ENCODE results near the gene TRIM4.

Gene TRIM4

DNA sequence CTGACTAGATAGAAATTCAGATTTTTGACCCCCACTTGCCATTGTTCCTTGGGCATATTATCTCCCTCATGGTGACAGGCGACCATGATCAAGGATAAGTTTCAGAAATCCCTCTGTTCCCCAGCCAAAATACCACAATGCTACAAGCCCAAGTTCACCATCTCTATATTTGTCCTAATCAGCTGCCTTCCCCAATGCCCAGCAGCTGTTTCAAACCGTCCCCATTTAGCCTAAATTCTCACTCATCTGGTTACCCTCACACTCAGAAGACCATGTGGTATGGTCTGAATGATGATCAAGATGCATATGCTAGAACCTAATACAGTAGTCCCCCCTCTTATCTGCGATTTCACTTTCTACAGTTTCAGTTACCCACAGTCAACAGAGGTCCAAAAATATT is 11.0 kb upstream of the TRIM4 start:
- H3K4me1 ChIP-seq (ENCODE audit: insufficient read depth, low read length), result no peaks in the 10 kb centered on the region
- no peaks in the 10 kb centered on the region for H3K9me3 ChIP-seq (ENCODE audit: control insufficient read depth, insufficient read depth, low read length)

DNA sequence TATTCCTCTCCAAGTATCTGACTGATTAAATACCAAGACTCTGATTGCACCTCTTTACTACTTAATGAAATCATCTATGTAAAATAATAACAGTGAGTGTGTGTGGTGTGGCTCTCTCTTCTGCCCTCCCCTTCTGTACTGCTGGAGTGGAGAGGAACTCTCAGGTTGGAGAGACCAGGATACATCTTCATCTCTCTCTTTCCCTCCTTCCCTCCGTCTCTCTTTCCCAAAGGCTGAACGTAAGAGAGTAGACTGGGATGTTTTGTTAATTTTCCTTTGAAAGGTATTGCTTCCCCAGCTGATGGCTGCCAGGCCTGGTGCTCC is 10.4 kb upstream of the TRIM4 start:
- Histone ChIP-seq H3K9ac (ENCODE audit: low read depth, low read length) (peak overlapping the region; percentile 43; the same call in 1 of the 2 replicates), H3K4me1 (ENCODE audit: insufficient read depth, low read length) (no peaks in the 10 kb centered on the region), H3K9me3 (ENCODE audit: control insufficient read depth, insufficient read depth, low read length) (no peaks in the 10 kb centered on the region), H3K36me3 (ENCODE audit: insufficient read depth, low read length) (no peaks in the 10 kb centered on the region)

More for the DNA sequence above, 11.0 kb upstream of the TRIM4 start:
- Histone ChIP-seq H3K36me3 (ENCODE audit: insufficient read depth, low read length) (no peaks in the 10 kb centered on the region), H3K9ac (ENCODE audit: low read depth, low read length) (no peak overlapping the region)

DNA sequence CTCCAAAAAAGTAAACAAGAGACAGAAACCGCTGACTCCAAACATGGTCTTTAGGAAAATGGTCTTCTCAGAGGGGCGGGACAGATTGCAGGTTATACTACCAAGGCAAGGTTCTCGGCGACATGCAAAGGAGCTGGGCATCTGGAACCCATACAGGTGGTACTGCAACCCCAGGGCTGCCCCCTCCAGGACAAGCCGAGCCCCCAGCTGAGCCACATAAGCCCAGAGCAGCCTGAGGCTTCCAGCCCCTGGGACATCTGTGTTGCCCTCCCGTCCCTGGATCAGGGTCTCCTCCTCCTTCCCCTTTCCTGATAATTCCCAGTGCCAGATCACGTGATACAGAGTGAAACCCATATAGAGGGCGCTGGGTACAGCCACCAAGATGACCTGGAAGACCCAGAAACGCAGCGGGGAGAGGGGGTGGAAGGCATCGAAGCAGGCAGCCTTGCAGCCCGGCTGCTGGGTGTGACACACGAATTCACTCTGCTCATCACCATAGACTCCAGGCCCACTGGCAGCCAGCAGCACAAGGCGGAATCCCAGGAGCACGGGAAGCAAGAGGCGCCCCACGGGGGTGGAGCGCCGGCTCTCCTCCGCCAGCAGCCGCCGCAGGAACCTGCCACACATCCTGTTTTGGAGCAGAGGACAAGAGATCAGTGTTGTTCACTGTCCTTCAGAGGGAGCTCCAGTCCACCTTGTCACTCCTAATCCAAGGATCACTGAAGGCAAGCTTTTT is 9.8 kb upstream of the TRIM4 start, which contains the start of gene GJC3:
Gene GJC3 (minus strand): TSS at position 627 of the 736 bp plus-strand sequence. CDS start 0 bp downstream, at position 627.
- peak within 1 kb of the TSS; percentile 43; the same call in 1 of the 2 replicates for H3K9ac ChIP-seq (ENCODE audit: low read depth, low read length)
- no peaks in the 10 kb centered on the region for H3K9me3 ChIP-seq (ENCODE audit: control insufficient read depth, insufficient read depth, low read length)
- H3K4me1 ChIP-seq (ENCODE audit: insufficient read depth, low read length), result no peaks in the 10 kb centered on the region
- H3K36me3 ChIP-seq (ENCODE audit: insufficient read depth, low read length), result no peaks in the 10 kb centered on the region

DNA sequence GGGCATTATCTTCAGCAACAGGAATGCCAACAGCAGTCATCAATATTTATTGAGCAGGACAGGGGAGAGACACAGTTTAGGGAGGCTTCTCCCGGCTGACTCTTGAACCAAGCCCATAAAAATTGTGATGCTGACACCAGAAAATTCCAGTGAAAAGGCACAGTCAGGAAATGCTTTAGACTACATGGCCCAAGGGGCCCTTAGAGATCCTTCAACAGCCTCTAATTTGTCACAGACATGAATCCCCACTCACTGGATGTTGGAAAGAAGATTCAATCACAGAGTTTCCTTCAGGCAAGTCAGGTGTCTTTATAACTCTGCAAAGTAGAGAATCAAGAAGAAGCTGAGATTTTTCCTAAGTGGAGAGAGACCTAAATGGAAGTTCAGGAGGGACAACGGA is 8.9 kb upstream of the TRIM4 start:
- Histone ChIP-seq H3K4me1 (ENCODE audit: insufficient read depth, low read length) (no peaks in the 10 kb centered on the region), H3K9ac (ENCODE audit: low read depth, low read length) (no peak overlapping the region), H3K9me3 (ENCODE audit: control insufficient read depth, insufficient read depth, low read length) (no peaks in the 10 kb centered on the region), H3K36me3 (ENCODE audit: insufficient read depth, low read length) (no peaks in the 10 kb centered on the region)

DNA sequence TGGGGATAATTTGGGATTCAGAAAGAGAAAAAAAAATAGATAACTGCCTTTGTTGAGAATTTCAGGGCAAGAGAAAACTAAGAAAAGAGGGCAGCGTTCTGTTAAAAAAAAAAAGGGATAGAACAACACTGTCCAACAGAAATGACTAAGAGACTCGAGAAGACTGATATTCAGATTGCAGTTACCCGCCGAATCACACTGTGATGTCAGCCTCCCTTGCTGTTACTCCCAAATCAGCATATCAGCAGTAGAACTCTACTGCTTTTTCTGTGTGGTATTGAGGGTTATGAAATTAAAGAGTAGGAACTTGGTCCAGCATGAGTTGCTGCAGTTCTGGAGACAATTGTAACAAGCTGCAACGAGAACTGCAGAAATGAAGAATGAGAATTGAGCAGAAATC is 8.2 kb upstream of the TRIM4 start:
- Histone ChIP-seq H3K9me3 (ENCODE audit: control insufficient read depth, insufficient read depth, low read length) (no peaks in the 10 kb centered on the region; the same call in 1 of the 2 replicates), H3K9ac (ENCODE audit: low read depth, low read length) (no peak overlapping the region), H3K4me1 (ENCODE audit: insufficient read depth, low read length) (no peaks in the 10 kb centered on the region), H3K36me3 (ENCODE audit: insufficient read depth, low read length) (no peaks in the 10 kb centered on the region)

DNA sequence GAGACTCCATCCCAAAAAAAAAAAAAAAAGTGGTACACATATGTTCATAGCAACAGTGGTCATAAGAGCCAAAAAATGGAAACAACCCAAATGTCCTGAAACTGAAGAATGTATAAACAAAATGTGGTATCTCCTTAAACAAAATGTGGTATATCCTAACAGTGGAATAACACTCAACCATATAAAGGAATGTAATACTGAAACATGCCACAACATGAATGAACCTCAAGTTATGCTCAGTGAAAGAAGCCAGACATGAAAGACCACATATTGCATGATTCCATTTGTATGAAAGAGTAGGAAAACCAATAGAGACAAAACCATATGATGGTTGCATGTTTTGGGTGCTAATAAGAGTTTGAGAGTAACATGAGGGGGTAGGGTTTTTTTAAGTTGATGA is 7.0 kb upstream of the TRIM4 start:
- Histone ChIP-seq H3K4me1 (ENCODE audit: insufficient read depth, low read length) (no peaks in the 10 kb centered on the region), H3K36me3 (ENCODE audit: insufficient read depth, low read length) (no peaks in the 10 kb centered on the region), H3K9me3 (ENCODE audit: control insufficient read depth, insufficient read depth, low read length) (peaks cover under 1% of the 10 kb centered on the region; the same call in 1 of the 2 replicates), H3K9ac (ENCODE audit: low read depth, low read length) (no peak overlapping the region)

DNA sequence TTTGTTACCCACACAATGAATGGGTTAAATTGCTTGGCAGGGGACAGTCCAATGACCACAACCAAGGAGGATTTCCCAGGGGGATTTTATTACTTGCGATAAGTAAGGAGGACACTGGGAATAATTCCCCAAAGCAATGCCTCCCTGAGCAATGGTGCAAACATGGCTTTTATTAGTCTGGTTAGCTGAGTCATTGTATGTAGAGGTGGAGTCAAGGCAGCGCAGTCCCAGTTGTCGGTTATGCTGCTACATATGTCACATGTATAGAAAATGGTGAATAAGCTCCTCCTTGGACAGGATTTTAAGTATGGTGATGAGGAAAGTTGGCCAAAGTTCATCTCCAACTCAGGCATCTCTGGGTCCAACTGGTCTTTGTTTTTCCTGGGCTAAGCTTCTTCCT is 3.9 kb upstream of the TRIM4 start:
- Histone ChIP-seq H3K36me3 (ENCODE audit: insufficient read depth, low read length) (no peaks in the 10 kb centered on the region), H3K9me3 (ENCODE audit: control insufficient read depth, insufficient read depth, low read length) (peaks cover 8% of the 10 kb centered on the region; the same call in 1 of the 2 replicates), H3K9ac (ENCODE audit: low read depth, low read length) (no peak overlapping the region), H3K4me1 (ENCODE audit: insufficient read depth, low read length) (no peaks in the 10 kb centered on the region)

DNA sequence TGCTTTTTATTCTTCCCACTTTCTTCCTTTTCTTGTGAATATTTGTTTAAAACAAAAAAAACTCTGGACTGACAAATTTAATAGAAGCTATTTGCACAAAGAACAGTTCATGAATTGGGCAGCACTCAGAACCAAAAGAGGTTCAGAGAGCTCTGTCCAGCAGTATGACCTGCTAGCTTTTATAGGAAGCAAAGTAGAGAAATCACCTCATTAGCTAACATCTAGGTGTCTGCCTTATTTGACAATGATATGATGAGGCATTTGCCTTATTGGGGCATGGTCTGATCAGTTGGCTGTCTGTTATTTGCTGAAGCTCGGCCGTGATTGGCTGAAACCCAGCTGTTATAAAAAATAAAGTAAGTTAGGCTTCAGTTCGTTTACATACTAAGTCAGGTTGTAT is 819 bp upstream of the TRIM4 start:
- H3K9me3 ChIP-seq (ENCODE audit: control insufficient read depth, insufficient read depth, low read length), result peaks cover 8% of the 10 kb centered on the region; the same call in 1 of the 2 replicates
- no peaks in the 10 kb centered on the region for H3K4me1 ChIP-seq (ENCODE audit: insufficient read depth, low read length)
- H3K36me3 ChIP-seq (ENCODE audit: insufficient read depth, low read length), result no peaks in the 10 kb centered on the region
- H3K9ac ChIP-seq (ENCODE audit: low read depth, low read length), result no peak overlapping the region

DNA sequence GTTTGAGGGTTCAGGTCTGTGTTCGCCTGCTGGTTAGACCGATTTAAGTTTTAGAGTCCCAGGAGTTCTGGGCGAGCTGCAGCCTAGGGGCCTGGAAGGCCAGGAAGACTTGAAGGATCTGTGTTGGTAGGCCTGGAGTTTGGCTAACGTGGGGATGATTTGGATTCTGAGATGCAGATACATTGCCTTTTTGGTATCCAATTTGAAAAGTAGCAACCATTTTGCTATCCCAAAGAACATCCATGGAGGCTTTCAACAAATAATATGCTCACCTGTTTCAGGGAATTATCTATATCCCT is 433 bp upstream of the TRIM4 start:
- Histone ChIP-seq H3K9me3 (ENCODE audit: control insufficient read depth, insufficient read depth, low read length) (peaks cover 8% of the 10 kb centered on the region; the same call in 1 of the 2 replicates), H3K9ac (ENCODE audit: low read depth, low read length) (no peak overlapping the region), H3K36me3 (ENCODE audit: insufficient read depth, low read length) (no peaks in the 10 kb centered on the region), H3K4me1 (ENCODE audit: insufficient read depth, low read length) (no peaks in the 10 kb centered on the region)

DNA sequence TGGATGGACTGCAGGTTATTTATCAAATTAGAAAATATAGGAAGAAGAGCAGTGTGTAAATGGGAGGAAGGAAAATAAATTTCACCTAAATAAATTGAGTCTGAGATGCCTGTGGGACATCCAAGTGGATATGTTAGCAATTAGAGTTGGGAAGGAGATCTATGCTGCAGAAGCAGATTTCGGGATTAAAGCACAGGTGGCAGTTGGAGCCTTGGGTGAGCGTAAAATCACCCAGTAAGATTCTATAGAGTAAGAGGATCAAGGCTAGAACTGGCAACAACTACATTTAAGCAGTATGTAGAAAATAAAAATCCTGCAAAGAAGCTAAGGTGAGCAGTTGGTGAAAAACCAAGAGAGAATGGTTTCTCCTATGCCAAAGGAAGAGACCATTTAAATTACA is 8.4 kb downstream of the TRIM4 start:
- Histone ChIP-seq H3K9ac (ENCODE audit: low read depth, low read length) (no peak overlapping the region), H3K4me1 (ENCODE audit: insufficient read depth, low read length) (no peaks in the 10 kb centered on the region), H3K36me3 (ENCODE audit: insufficient read depth, low read length) (no peaks in the 10 kb centered on the region), H3K9me3 (ENCODE audit: control insufficient read depth, insufficient read depth, low read length) (no peaks in the 10 kb centered on the region)

DNA sequence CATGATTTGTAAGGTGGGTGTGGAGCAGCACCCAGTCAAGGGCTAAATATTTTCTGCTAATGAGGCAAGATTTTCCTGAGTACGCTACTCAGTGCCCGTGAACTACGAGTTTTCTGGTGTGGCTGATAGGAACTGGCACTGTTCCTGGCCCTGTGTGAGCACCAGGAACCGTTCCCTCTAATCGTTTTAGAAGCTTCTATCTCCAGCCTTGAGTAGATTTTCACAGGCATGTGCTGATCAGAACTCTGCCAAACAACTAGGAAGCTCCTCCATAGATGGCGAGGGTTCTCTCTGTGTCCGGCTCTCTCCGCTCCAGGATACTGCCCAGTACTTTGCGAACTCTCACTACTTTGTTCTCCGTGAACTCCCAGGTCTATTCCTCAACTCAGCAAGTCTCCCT is 17.7 kb downstream of the TRIM4 start:
- Histone ChIP-seq H3K9me3 (ENCODE audit: control insufficient read depth, insufficient read depth, low read length) (no peaks in the 10 kb centered on the region), H3K9ac (ENCODE audit: low read depth, low read length) (no peak overlapping the region), H3K4me1 (ENCODE audit: insufficient read depth, low read length) (no peaks in the 10 kb centered on the region), H3K36me3 (ENCODE audit: insufficient read depth, low read length) (no peaks in the 10 kb centered on the region)

DNA sequence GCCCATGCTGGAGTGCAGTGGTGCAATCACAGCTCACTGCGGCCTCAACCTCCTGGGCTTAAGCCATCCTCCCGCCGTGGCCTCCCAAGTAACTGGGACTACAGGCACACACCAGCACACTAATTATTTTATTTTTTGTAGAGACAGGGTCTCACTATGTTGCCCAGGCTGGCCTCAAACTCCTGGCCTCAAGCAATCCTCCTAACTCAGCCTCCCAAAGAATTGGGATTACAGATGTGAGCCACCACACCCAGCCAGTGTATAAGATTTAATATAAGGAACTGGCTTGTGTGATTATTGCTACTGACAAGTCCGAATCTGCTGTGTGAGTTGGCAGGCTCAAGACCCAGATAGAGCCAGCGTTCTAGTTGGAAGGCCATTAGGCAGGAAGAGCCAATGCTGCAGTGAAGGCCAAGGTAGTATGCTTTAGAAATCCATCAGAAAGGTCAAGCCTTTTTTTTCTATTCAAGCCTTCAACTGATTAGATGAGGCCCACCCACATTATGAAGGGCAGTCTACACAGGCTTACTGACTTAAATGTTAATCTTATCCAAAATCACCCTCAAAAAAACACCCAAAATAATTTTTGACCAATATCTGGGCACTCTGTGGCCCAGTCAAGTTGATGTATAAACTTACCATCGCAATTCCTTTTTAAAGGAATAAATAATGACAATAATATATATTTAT is 19.4 kb downstream of the TRIM4 start:
- H3K36me3 ChIP-seq (ENCODE audit: insufficient read depth, low read length), result no peaks in the 10 kb centered on the region

DNA sequence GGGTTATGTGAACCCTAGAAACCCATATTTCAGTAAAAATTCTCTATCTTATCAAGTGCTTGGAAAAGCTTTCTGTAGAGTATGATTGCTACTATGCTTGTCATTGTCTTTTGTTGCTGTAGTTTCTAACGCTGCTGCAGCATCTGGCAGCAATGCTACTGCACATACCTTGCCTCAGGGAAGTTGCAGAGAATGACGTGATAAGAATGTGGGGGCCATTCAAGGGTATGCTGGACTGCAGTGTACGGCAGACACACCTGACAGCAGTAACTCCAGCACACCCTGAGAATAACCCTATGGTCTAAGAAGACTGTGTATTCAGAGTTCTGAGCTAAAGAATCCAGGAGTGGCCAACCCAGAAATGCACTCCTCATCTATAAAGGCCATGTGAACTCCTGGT is 20.5 kb downstream of the TRIM4 start:
- Histone ChIP-seq H3K9me3 (ENCODE audit: control insufficient read depth, insufficient read depth, low read length) (no peaks in the 10 kb centered on the region), H3K4me1 (ENCODE audit: insufficient read depth, low read length) (no peaks in the 10 kb centered on the region), H3K36me3 (ENCODE audit: insufficient read depth, low read length) (no peaks in the 10 kb centered on the region), H3K9ac (ENCODE audit: low read depth, low read length) (no peak overlapping the region)

More for the DNA sequence above, 19.4 kb downstream of the TRIM4 start:
- no peaks in the 10 kb centered on the region for H3K4me1 ChIP-seq (ENCODE audit: insufficient read depth, low read length)
- H3K9ac ChIP-seq (ENCODE audit: low read depth, low read length), result no peak overlapping the region
- no peaks in the 10 kb centered on the region for H3K9me3 ChIP-seq (ENCODE audit: control insufficient read depth, insufficient read depth, low read length)

DNA sequence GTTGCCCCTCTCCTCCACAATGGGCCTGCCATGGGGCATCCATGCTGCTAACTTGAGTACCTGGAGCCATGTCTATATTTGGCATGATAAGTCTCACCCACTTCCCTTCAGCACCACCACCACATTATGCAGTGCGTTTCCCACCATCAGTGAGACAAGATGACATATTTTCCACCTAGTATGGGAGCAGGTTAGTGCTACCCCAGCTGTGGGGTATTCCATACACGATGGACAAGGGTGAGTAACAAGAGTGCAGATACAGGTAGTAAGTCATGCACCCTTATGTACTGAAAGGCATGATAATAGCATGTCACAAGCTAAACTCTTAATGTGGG is 21.3 kb downstream of the TRIM4 start:
- Histone ChIP-seq H3K36me3 (ENCODE audit: insufficient read depth, low read length) (no peaks in the 10 kb centered on the region), H3K9me3 (ENCODE audit: control insufficient read depth, insufficient read depth, low read length) (no peaks in the 10 kb centered on the region), H3K4me1 (ENCODE audit: insufficient read depth, low read length) (no peaks in the 10 kb centered on the region), H3K9ac (ENCODE audit: low read depth, low read length) (no peak overlapping the region)

DNA sequence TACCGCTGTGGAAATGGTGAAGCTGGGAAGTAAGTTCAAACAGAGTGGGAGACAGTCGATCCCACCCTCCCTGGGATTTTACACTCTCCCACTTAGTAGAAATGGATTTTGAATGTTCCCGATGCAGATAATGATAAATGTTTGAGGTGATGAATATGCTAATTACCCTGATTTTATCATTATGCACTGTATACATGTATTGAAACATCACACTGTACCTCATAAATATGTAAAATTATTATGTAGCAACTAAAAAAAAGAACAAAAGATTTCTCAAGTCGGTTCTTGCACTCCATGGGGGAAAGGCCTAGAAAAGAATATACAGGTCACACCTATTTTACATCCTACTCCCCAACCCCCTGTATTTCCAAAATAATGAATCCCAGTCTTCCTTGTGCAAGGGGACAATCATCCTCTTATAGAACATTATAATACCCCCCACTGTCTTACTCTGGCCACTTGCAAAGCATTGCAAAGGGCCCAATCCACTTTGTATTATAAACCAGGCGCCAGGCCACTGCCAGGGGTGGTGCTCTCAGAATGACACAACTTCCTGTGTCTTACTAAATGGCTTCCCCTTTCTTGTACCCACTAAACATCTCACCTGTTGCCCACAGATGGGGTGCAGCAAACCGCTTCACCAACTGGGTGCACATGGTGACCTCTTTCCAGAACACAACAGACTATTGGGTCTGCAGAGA is 21.9 kb downstream of the TRIM4 start:
- Histone ChIP-seq H3K4me1 (ENCODE audit: insufficient read depth, low read length) (no peaks in the 10 kb centered on the region), H3K36me3 (ENCODE audit: insufficient read depth, low read length) (no peaks in the 10 kb centered on the region), H3K9me3 (ENCODE audit: control insufficient read depth, insufficient read depth, low read length) (no peaks in the 10 kb centered on the region), H3K9ac (ENCODE audit: low read depth, low read length) (no peak overlapping the region)

All from ES-I3 (cell line).